Ishikawa (cell line): ENCODE data around the gene ST6GALNAC6.

ENCODE experiments used
- CEBPB ChIP-seq: IDR thresholded peaks from 2 replicates; pipeline ENCODE4 v1.6.1; 2012
- CREB1 ChIP-seq: IDR thresholded peaks from 2 replicates; pipeline ENCODE4 v1.6.1; 2012; ENCODE audit warnings: low read depth
- EGR1 ChIP-seq: IDR thresholded peaks from 2 replicates; pipeline ENCODE4 v1.6.1; 2012
- EP300 ChIP-seq: IDR thresholded peaks from 2 replicates; pipeline ENCODE4 v1.6.1; 2012; ENCODE audit warnings: borderline replicate concordance
- FOXM1 ChIP-seq: IDR thresholded peaks from 2 replicates; pipeline ENCODE4 v1.6.1; 2012; ENCODE audit warnings: low read depth, borderline replicate concordance
- MAX ChIP-seq: IDR thresholded peaks from 2 replicates; pipeline ENCODE4 v1.6.1; 2012
- NFIC ChIP-seq: IDR thresholded peaks from 2 replicates; pipeline ENCODE4 v1.6.1; 2012
- RAD21 ChIP-seq: IDR thresholded peaks from 2 replicates; pipeline ENCODE4 v1.6.1; 2012; ENCODE audit warnings: low read depth
- REST ChIP-seq: IDR thresholded peaks from 2 replicates; pipeline ENCODE4 v1.6.1; 2012; ENCODE audit warnings: low read depth, mild to moderate bottlenecking
- TAF1 ChIP-seq: IDR thresholded peaks from 2 replicates; pipeline ENCODE4 v1.6.1; 2012; ENCODE audit warnings: low read depth, mild to moderate bottlenecking
- TCF12 ChIP-seq: IDR thresholded peaks from 2 replicates; pipeline ENCODE4 v1.6.1; 2012; ENCODE audit warnings: low read depth
- TEAD4 ChIP-seq: IDR thresholded peaks from 2 replicates; pipeline ENCODE4 v1.6.1; 2012
- USF1 ChIP-seq: IDR thresholded peaks from 2 replicates; pipeline ENCODE4 v1.6.1; 2012
- YY1 ChIP-seq: IDR thresholded peaks from 2 replicates; pipeline ENCODE4 v1.6.1; 2012; ENCODE audit warnings: low read depth
- ZBTB7A ChIP-seq: IDR thresholded peaks from 2 replicates; pipeline ENCODE4 v1.6.1; 2012; ENCODE audit warnings: low read depth

ST6GALNAC6 gene

GRCh38 chr9:127927201-127927987 is 28.0 kb upstream of the ST6GALNAC6 start:
- TF ChIP-seq ZBTB7A (no peak), MAX (peak; percentile 73)

GRCh38 chr9:127926906-127927200 is 27.4 kb upstream of the ST6GALNAC6 start:
- TF ChIP-seq RAD21 (no peak), REST (no peak), EGR1 (no peak), YY1 (no peak), MAX (no peak), TEAD4 (no peak), EP300 (no peak), ZBTB7A (no peak), USF1 (no peak), FOXM1 (no peak), CREB1 (no peak), CEBPB (no peak), TAF1 (no peak), NFIC (no peak), TCF12 (no peak)

- no peak for TF ChIP-seq NFIC
- TF ChIP-seq CEBPB: no peak
- TF ChIP-seq YY1: no peak
- TF ChIP-seq FOXM1: no peak
- no peak for TF ChIP-seq EGR1
- no peak for TF ChIP-seq MAX
- TF ChIP-seq ZBTB7A: no peak
- no peak for TF ChIP-seq EP300
These were observed 26.8 kb upstream of the ST6GALNAC6 start for GRCh38 chr9:127925959-127926905.

GRCh38 chr9:127924736-127925444 is 25.5 kb upstream of the ST6GALNAC6 start:
- no peak for TF ChIP-seq TCF12
- no peak for TF ChIP-seq EGR1
- TF ChIP-seq EP300: no peak
- no peak for TF ChIP-seq TAF1
- TF ChIP-seq REST: no peak
- no peak for TF ChIP-seq CEBPB
- TF ChIP-seq NFIC: no peak
- TF ChIP-seq RAD21: no peak
- no peak for TF ChIP-seq USF1
- TF ChIP-seq YY1: no peak
- TF ChIP-seq MAX: no peak
- no peak for TF ChIP-seq FOXM1
- no peak for TF ChIP-seq ZBTB7A
- TF ChIP-seq TEAD4: no peak
- no peak for TF ChIP-seq CREB1

GRCh38 chr9:127923771-127924170 is 24.4 kb upstream of the ST6GALNAC6 start:
- no peak for TF ChIP-seq TCF12
- no peak for TF ChIP-seq CREB1
- no peak for TF ChIP-seq EP300
- no peak for TF ChIP-seq RAD21
- TF ChIP-seq MAX: no peak
- no peak for TF ChIP-seq TAF1
- no peak for TF ChIP-seq YY1
- TF ChIP-seq NFIC: no peak
- no peak for TF ChIP-seq EGR1
- no peak for TF ChIP-seq REST
- no peak for TF ChIP-seq CEBPB
- TF ChIP-seq TEAD4: no peak
- no peak for TF ChIP-seq ZBTB7A
- TF ChIP-seq FOXM1: no peak
- TF ChIP-seq USF1: no peak
